CD4-positive, alpha-beta T cell treated with Interleukin-4 for 1 hour (primary cell): ENCODE data around the gene PHF24.
"Not testable (repeated sequence)": the region's sequence is repeated elsewhere in the genome, so short reads cannot be mapped to it uniquely, and the experiment has no call there.

ENCODE experiments used
- DNase-seq, 2 donors: peaks; one replicate each; pipeline ENCODE4 v3.0.0-alpha.2; 2020 to 2022

Gene PHF24

GRCh38 chr9:34998266-34998665 is 40.2 kb downstream of the PHF24 start:
- no peak for DNase-seq

- DNase-seq = no peak
These were observed 41.5 kb downstream of the PHF24 start for GRCh38 chr9:34999576-34999975.

GRCh38 chr9:35000535-35001284 is 42.6 kb downstream of the PHF24 start:
- no peak for DNase-seq

- no peak for DNase-seq
These were observed 43.2 kb downstream of the PHF24 start for GRCh38 chr9:35001285-35001677.

GRCh38 chr9:35001803-35002502 is 43.9 kb downstream of the PHF24 start:
- DNase-seq = no peak

GRCh38 chr9:35002623-35003022 is 44.5 kb downstream of the PHF24 start:
- no peak for DNase-seq

GRCh38 chr9:35004299-35004698 is 46.2 kb downstream of the PHF24 start:
- DNase-seq = not testable (repeated sequence)

- no peak for DNase-seq
These were observed 52.4 kb downstream of the PHF24 start for GRCh38 chr9:35010351-35010958.

- no peak for DNase-seq
These were observed 56.4 kb downstream of the PHF24 start for GRCh38 chr9:35014517-35014916.

- not testable (repeated sequence) for DNase-seq
These were observed 65.4 kb downstream of the PHF24 start for GRCh38 chr9:35023443-35023842.

- DNase-seq = no peak
These were observed 68.6 kb downstream of the PHF24 start for GRCh38 chr9:35026671-35027070.

GRCh38 chr9:35027374-35027773 is 69.3 kb downstream of the PHF24 start:
- DNase-seq = no peak

GRCh38 chr9:35027860-35028259 is 69.8 kb downstream of the PHF24 start:
- no peak for DNase-seq

GRCh38 chr9:35028341-35028740 is 70.3 kb downstream of the PHF24 start:
- DNase-seq = no peak

GRCh38 chr9:35029241-35029640 is 71.2 kb downstream of the PHF24 start:
- DNase-seq = no peak

GRCh38 chr9:35029852-35030251 is 71.8 kb downstream of the PHF24 start:
- DNase-seq = no peak
